ENCODE results near the gene RHBG.

The RHBG gene

DNA sequence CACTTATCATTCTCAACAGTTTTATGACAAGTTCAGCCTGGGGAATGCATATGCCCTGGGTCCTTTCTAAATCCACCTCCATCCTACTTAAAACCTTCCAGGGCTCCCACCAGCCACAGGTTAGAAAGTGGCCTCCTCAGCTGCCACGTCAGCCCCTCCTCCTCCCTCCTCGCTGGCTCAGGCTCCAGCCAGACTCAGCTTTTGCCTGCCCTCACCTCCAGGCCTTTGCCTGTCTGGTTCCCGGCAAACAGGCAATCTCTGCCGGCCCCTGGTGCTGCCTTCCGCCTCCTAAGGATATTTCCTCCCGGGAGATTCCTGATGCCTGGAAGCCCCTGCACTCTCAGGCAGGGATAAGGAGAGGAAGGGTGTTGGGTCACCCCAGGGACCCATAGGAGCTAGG lies 9.5 kb downstream of the RHBG start:
- H3K27ac ChIP-seq (ENCODE audit: low read length), result no peak overlapping the region

DNA sequence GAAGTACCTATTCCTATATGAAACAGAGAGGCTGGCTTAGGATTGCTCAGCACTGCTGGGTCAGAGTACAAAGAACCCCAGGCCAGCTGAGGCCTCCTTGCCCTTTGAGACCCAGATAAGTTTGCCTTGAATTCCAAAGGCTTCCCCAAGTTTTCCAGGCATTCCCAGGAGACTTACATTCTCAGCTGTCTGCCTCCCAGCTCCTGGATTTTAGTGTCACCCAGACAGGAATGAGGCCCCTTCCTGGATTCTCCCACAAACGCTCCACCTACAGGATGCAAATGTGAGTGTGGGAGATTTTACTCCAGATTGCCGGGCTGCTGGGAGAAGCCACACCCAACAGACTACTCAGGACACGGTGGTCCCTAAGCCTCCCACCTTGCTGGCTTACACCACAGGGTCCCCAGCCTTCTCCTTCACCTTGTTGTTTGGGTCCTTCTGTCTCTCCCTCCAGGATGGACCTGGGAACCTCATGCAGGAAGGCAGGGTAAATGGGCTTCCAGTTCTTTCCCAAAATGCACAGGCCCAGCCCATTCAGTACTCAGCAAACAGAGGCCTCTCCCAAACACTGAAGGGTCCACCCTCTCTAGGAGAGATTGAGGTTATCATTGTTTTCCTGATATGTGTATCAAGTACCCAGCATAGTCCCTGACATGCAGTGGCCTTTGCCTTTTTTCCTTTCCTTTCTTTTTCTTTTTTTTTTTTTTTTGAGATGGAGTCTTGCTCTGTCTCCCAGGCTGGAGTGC lies 10.6 kb downstream of the RHBG start:
- H3K27ac ChIP-seq (ENCODE audit: low read length), result no peak overlapping the region
- H3K27me3 ChIP-seq (ENCODE audit: low read depth, low read length), result no peaks in the 10 kb centered on the region
- no peaks in the 10 kb centered on the region for H3K4me1 ChIP-seq (ENCODE audit: control insufficient read depth in 1 of 2, insufficient read depth in 2 of 2, low read length in 2 of 2)
- no peaks in the 10 kb centered on the region for H3K36me3 ChIP-seq (ENCODE audit: control insufficient read depth in 1 of 2, insufficient read depth in 2 of 2, low read length in 2 of 2)
- H3K9me3 ChIP-seq (ENCODE audit: control insufficient read depth in 1 of 2, low read length in 2 of 2), result no peaks in the 10 kb centered on the region
- no peak overlapping the region for H3K4me3 ChIP-seq (ENCODE audit: low read depth in 1 of 2, low read length in 2 of 2)

More for the DNA sequence above, 9.5 kb downstream of the RHBG start:
- Histone ChIP-seq H3K36me3 (ENCODE audit: control insufficient read depth in 1 of 2, insufficient read depth in 2 of 2, low read length in 2 of 2) (no peaks in the 10 kb centered on the region), H3K27me3 (ENCODE audit: low read depth, low read length) (no peaks in the 10 kb centered on the region), H3K9me3 (ENCODE audit: control insufficient read depth in 1 of 2, low read length in 2 of 2) (no peaks in the 10 kb centered on the region), H3K4me3 (ENCODE audit: low read depth in 1 of 2, low read length in 2 of 2) (no peak overlapping the region), H3K4me1 (ENCODE audit: control insufficient read depth in 1 of 2, insufficient read depth in 2 of 2, low read length in 2 of 2) (no peaks in the 10 kb centered on the region)

DNA sequence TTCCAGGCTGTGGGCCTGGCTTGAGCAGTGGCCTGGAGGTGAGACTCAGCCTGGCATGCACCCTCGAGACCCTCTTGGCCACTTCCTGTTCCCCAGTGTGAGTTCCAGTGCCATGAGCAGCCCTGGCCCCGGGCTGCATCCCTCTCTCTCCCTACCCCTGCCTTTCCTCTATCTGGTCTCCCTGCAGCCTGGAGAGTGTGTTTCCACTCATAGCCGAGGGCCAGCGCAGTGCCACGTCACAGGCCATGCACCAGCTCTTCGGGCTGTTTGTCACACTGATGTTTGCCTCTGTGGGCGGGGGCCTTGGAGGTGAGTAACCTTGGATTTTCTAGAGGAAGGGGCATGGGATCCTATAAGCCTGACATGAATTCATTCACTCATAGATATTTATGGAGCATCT lies 13.6 kb downstream of the RHBG start:
- no peaks in the 10 kb centered on the region for H3K9me3 ChIP-seq (ENCODE audit: control insufficient read depth in 1 of 2, low read length in 2 of 2)
- H3K4me3 ChIP-seq (ENCODE audit: low read depth in 1 of 2, low read length in 2 of 2), result no peak overlapping the region
- H3K36me3 ChIP-seq (ENCODE audit: control insufficient read depth in 1 of 2, insufficient read depth in 2 of 2, low read length in 2 of 2), result no peaks in the 10 kb centered on the region
- peaks cover 12% of the 10 kb centered on the region for H3K27me3 ChIP-seq (ENCODE audit: low read depth, low read length)
- H3K27ac ChIP-seq (ENCODE audit: low read length), result no peak overlapping the region
- H3K4me1 ChIP-seq (ENCODE audit: control insufficient read depth in 1 of 2, insufficient read depth in 2 of 2, low read length in 2 of 2), result no peaks in the 10 kb centered on the region

DNA sequence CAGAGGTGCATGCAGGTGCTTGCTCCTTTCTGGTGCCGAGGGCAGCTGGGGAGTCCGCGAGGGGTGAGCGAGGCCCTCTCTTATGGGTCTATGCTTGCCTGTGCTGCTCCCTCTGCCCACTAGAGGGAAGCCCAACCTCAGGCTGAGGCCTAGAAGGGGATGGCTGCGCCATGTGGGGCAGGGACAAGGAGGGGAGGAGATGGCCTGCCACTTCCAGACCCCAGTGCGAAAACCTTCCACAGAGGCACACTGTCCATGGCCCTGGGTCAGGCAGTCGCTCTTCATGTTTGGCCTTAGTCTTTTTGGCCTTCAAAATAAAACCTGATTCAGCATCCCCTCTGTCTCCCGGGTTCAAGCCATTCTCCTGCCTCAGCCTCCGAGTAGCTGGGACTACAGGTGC lies 14.0 kb downstream of the RHBG start:
- Histone ChIP-seq H3K4me1 (ENCODE audit: control insufficient read depth in 1 of 2, insufficient read depth in 2 of 2, low read length in 2 of 2) (no peaks in the 10 kb centered on the region), H3K9me3 (ENCODE audit: control insufficient read depth in 1 of 2, low read length in 2 of 2) (no peaks in the 10 kb centered on the region), H3K27ac (ENCODE audit: low read length) (no peak overlapping the region), H3K27me3 (ENCODE audit: low read depth, low read length) (peaks cover 14% of the 10 kb centered on the region), H3K36me3 (ENCODE audit: control insufficient read depth in 1 of 2, insufficient read depth in 2 of 2, low read length in 2 of 2) (no peaks in the 10 kb centered on the region), H3K4me3 (ENCODE audit: low read depth in 1 of 2, low read length in 2 of 2) (no peak overlapping the region)

DNA sequence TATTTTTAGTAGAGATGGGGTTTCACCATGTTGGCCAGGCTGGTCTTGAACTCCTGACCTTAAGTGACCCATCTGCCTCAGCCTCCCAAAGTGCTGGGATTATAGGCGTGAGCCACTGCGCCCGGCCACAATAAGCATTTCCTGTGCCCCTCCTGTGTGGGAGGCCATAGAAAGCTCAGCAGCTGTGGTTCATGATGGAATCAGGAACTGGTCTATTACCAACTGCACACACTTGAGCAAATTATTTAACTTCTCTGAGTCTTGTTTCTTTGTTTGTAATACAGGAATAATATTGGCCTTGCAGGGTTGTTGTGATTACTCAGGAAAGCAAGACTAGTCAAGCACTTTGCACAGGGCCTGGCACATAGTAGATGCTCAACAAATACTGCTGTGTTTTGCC lies 15.0 kb downstream of the RHBG start:
- H3K9me3 ChIP-seq (ENCODE audit: control insufficient read depth in 1 of 2, low read length in 2 of 2), result no peaks in the 10 kb centered on the region
- peaks cover 0 to 5% of the 10 kb centered on the region in 2 donors for H3K4me1 ChIP-seq (ENCODE audit: control insufficient read depth in 1 of 2, insufficient read depth in 2 of 2, low read length in 2 of 2)
- no peak overlapping the region for H3K4me3 ChIP-seq (ENCODE audit: low read depth in 1 of 2, low read length in 2 of 2)
- peaks cover 19% of the 10 kb centered on the region for H3K27me3 ChIP-seq (ENCODE audit: low read depth, low read length)
- H3K36me3 ChIP-seq (ENCODE audit: control insufficient read depth in 1 of 2, insufficient read depth in 2 of 2, low read length in 2 of 2), result no peaks in the 10 kb centered on the region
- no peak overlapping the region for H3K27ac ChIP-seq (ENCODE audit: low read length)

DNA sequence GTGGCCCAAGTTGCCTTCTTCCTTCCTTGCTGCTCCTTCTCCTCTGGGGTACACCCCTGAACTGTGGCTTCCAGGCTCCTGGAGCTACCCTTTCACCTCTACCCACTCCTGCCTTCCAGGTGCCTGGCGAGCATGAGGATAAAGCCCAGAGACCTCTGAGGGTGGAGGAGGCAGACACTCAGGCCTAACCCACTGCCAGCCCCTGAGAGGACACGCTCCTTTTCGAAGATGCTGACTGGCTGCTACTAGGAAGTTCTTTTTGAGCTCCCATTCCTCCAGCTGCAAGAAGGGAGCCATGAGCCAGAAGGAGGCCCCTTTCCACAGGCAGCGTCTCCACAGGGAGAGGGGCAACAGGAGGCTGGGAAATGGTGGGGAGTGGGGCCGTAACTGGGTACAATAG lies 15.6 kb downstream of the RHBG start:
- H3K4me1 ChIP-seq (ENCODE audit: control insufficient read depth in 1 of 2, insufficient read depth in 2 of 2, low read length in 2 of 2), result peaks cover 0 to 5% of the 10 kb centered on the region in 2 donors
- H3K27ac ChIP-seq (ENCODE audit: low read length), result no peak overlapping the region
- H3K9me3 ChIP-seq (ENCODE audit: control insufficient read depth in 1 of 2, low read length in 2 of 2), result no peaks in the 10 kb centered on the region
- H3K4me3 ChIP-seq (ENCODE audit: low read depth in 1 of 2, low read length in 2 of 2), result no peak overlapping the region
- H3K36me3 ChIP-seq (ENCODE audit: control insufficient read depth in 1 of 2, insufficient read depth in 2 of 2, low read length in 2 of 2), result no peaks in the 10 kb centered on the region
- peaks cover 26% of the 10 kb centered on the region for H3K27me3 ChIP-seq (ENCODE audit: low read depth, low read length)

DNA sequence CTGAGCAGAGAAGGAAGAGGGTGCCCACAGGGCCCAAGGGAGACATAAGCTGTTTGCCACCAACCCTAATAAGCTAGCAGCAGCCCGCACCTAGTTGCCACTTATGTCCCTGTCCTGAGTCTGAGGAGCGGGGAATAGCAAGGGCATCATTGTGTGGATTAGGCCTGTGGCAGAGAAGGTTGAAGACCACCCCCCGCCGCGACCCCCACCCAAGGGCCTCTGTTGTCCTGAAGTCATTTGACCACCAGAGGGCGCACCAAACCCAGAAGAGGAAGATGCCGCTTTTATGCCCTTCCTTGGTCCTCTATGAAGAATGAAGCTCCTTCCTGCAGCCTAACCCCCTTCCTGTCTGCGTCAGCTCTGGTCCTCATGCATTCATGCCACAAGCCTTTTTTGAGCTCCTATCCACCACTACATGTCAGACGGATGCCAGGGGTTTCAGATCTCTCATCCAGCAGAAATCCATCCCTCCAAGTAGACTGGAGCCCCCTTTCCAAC lies 16.6 kb downstream of the RHBG start:
- Histone ChIP-seq H3K27ac (ENCODE audit: low read length) (no peak overlapping the region), H3K9me3 (ENCODE audit: control insufficient read depth in 1 of 2, low read length in 2 of 2) (no peaks in the 10 kb centered on the region), H3K4me3 (ENCODE audit: low read depth in 1 of 2, low read length in 2 of 2) (no peak overlapping the region), H3K27me3 (ENCODE audit: low read depth, low read length) (peaks cover 35% of the 10 kb centered on the region), H3K36me3 (ENCODE audit: control insufficient read depth in 1 of 2, insufficient read depth in 2 of 2, low read length in 2 of 2) (no peaks in the 10 kb centered on the region), H3K4me1 (ENCODE audit: control insufficient read depth in 1 of 2, insufficient read depth in 2 of 2, low read length in 2 of 2) (peaks cover 0 to 5% of the 10 kb centered on the region in 2 donors)

DNA sequence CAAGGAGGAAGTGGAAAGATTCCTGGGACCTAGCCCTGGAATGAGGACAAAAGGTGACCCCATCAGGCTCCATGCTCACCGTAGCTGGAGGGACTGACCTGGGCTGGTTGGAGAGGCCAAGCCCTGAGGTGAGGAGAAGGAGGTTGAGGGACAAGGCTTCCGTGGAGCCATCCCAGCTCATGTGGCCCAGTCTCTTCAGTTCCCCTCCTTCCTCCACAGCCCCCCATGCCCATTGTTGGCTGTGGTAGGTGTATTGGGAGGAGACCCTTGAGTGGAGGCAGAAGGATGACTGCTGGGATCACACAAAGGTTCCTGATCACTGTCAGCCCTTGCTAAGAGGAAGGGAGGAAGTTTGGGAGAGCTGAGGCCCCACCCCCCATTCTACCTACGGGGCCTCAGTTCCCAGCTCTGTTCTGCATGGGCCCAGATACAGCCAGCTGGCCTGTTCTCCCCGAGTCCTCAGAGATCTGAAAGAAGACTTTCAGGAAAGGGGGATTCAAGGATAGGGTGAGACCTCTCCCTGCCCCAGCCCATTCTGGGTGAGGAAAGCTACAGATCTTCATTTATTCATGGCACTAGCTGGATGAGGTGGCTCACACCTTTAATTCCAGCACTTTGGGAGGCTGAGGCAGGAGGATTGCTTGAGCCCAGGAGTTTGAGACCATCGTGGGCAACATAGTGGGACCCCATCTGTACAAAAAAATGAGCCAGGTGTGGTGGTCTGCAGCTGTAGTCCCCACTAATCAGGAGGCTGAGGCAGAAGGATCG lies 17.3 kb downstream of the RHBG start:
- Histone ChIP-seq H3K4me3 (ENCODE audit: low read depth in 1 of 2, low read length in 2 of 2) (no peak overlapping the region), H3K4me1 (ENCODE audit: control insufficient read depth in 1 of 2, insufficient read depth in 2 of 2, low read length in 2 of 2) (peaks cover 0 to 5% of the 10 kb centered on the region in 2 donors), H3K9me3 (ENCODE audit: control insufficient read depth in 1 of 2, low read length in 2 of 2) (no peaks in the 10 kb centered on the region), H3K36me3 (ENCODE audit: control insufficient read depth in 1 of 2, insufficient read depth in 2 of 2, low read length in 2 of 2) (no peaks in the 10 kb centered on the region), H3K27me3 (ENCODE audit: low read depth, low read length) (peaks cover 35% of the 10 kb centered on the region), H3K27ac (ENCODE audit: low read length) (no peak overlapping the region)

DNA sequence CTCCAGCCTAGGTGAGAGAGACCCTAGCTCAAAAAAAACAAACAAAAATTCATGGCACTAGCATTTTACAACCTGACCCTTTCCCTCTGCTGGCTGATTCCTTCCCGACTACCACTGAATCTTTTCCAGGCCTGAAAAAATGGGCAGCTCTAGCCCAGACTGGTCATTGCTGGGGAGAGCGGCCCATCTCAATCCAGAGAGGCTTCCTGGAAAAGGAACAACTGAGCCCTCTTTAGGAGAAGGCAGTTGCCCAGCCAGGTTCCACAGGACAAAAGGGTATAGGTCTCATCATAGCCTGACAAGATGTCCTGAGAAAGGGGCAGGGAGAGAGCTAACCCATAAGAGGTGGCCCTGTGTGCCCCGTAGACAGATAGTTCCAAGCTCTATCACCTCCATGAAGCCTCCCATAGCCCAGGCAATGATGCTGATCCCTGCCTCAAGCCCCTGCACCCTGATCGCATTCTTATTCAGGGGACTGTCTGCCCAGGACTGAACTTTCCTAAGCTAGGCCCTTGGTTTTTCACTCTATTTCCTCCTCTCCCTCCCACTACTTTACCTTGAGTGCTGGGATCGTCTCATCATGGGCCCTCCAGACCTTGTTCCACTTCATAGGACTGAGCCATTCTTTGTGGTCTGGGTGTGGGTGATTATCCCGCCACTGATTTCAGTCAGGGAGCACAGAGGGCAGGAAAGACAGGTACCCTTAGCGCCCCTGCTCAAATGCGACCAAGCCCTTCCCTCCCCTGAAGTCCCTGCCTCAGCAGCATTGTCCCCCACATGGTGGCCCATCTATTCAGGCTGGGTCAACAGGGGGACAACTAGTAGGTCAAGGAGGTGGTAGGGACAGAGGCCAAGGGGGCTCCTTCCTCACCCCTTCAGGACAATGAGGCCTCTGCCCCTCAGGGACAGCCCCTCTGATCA lies 18.2 kb downstream of the RHBG start:
- Histone ChIP-seq H3K9me3 (ENCODE audit: control insufficient read depth in 1 of 2, low read length in 2 of 2) (no peaks in the 10 kb centered on the region), H3K4me1 (ENCODE audit: control insufficient read depth in 1 of 2, insufficient read depth in 2 of 2, low read length in 2 of 2) (peaks cover 0 to 5% of the 10 kb centered on the region in 2 donors), H3K27ac (ENCODE audit: low read length) (no peak overlapping the region), H3K27me3 (ENCODE audit: low read depth, low read length) (peaks cover 35% of the 10 kb centered on the region), H3K36me3 (ENCODE audit: control insufficient read depth in 1 of 2, insufficient read depth in 2 of 2, low read length in 2 of 2) (no peaks in the 10 kb centered on the region), H3K4me3 (ENCODE audit: low read depth in 1 of 2, low read length in 2 of 2) (no peak overlapping the region)

DNA sequence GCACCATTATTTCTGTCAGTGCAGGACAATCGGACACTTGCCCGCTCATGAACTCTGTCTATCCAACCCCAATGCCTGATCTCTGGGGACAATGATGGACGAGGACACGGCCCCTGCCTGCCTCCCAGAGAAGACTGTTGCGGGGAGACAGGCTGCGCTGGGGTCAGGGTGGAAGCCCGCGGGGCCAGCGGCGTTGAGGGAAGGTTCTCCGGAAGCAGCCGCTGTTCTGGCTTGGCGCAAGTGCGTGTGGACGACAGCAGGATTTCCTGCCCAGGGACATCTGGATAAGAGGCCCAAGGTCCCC lies 18.8 kb downstream of the RHBG start:
- no peaks in the 10 kb centered on the region for H3K9me3 ChIP-seq (ENCODE audit: control insufficient read depth in 1 of 2, low read length in 2 of 2)
- peaks cover 0 to 5% of the 10 kb centered on the region in 2 donors for H3K4me1 ChIP-seq (ENCODE audit: control insufficient read depth in 1 of 2, insufficient read depth in 2 of 2, low read length in 2 of 2)
- no peaks in the 10 kb centered on the region for H3K36me3 ChIP-seq (ENCODE audit: control insufficient read depth in 1 of 2, insufficient read depth in 2 of 2, low read length in 2 of 2)
- H3K27me3 ChIP-seq (ENCODE audit: low read depth, low read length), result peaks cover 35% of the 10 kb centered on the region
- no peak overlapping the region for H3K27ac ChIP-seq (ENCODE audit: low read length)
- H3K4me3 ChIP-seq (ENCODE audit: low read depth in 1 of 2, low read length in 2 of 2), result no peak overlapping the region

All from muscle layer of duodenum (tissue), 2 donors.